Dedifferentiated amniotic fluid mesenchymal stem cell (primary cell): ENCODE results near the gene TBXAS1.
"Not testable (repeated sequence)": the region's sequence is repeated elsewhere in the genome, so short reads cannot be mapped to it uniquely, and the experiment has no call there.

Experiments
- DNase-seq: peaks from one replicate; pipeline ENCODE4 v3.0.0-alpha.2; 2016; ENCODE audit errors: extremely low spot score

The TBXAS1 gene

DNA sequence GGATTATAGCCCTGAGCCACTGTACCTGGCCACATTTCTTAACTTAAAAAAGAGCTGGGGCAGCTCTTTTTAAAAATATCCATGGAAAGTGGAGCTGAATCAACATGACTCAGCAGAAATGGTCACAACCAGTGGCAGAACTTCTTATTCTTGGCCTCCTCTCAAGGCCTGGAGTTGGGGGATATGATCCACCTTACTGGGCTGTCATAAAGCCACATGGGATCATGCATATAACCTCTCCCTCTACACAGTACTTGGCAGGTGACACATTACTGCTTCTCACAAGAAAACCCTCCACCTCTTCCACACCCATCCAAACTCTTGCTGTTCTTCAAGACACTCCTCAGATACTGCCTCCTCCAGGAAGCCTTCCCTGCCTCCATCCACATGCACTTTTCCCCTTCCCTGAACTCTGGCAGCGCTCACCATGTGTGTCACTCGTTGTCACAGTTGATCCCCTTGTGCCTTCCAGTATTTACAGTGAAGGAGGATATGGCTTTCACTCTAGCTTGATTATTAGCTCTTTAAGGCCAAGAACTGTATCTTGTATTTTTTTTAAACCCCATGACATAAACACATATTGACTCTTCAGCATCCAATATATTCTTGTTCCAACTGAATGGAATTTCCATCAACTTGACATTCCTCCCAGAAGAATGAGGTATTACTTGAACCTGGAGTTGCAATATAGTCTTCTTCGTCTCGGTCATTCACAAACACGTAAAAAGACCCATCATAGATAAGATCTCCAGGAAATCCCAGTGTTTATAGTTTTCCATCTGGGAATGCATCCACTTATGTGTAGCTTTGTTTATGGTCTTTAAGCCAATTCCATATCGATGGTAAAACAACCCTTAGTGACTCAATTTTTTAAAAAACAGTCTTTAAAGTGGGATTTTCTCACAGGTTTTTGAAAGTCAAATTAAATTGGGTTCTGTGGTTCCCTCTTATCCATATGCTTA, 85.5 kb downstream of the TBXAS1 start:
- DNase-seq: no peak

DNA sequence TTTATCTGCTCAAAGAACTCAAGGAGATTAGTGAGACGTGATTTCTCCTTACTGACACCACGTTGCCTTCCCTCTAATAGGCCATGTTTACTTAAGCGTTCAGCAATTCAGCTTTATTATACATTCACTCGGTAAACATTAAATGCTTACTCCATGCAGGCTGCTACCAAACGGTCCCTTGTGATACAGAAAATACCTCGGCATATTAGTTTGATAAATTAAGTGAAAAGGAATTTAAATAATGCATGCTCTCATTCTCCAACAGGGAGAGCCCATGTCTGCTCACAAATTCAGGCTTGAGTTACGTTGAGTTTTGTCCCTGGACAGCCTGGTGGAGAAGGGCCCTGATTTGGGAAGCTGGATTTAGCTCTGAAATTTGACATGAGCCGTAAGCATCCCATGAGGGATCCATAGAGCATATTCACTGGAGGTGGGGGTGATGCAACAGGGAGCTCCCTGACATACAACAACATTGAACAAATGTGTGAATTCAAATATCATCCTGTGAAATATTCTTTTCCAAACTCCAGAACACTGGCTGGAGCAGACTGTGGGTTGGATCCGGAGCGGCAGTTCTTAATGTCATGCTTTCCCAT, 86.3 kb downstream of the TBXAS1 start:
- peak; percentile 31 for DNase-seq

DNA sequence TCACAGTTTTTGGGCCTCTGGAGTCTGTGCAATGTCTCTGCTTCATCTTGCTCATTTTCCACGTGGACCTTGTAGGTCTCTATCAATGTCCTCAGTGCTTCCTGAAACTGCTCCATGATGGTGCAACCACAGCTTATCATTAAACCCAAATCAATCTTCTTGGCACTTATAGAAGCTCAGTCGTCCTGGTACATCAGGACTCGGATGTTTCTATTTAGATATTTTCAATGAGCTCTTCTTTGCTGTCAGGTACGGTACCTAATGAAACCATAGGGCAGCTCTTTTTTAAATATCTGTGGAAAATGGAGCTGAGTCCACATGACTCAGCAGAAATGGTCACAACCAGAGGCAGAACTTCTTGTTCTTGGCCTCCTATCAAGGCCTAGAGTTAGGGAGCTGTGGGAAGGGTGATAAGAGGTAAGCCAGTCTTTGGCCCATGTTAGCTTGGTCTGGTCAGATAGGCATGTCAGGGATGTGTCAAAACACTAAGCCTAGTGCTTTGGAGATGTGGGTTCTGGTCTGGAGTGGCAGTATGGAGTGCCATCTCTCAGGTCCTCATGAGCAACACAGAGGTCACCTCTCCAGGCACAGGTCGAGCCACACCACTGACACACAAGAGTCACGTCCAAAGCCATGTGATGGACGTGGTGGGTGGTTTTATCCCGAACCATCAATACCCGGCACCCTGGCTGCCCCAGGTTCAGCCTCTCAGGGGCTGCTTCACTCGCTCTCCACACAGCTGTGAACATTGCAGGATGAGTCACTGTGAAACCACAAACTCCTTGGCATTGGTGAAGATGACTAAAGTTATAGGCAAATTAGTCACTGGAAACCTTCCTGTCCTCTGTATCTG, 87.0 kb downstream of the TBXAS1 start:
- DNase-seq: peak; percentile 97

DNA sequence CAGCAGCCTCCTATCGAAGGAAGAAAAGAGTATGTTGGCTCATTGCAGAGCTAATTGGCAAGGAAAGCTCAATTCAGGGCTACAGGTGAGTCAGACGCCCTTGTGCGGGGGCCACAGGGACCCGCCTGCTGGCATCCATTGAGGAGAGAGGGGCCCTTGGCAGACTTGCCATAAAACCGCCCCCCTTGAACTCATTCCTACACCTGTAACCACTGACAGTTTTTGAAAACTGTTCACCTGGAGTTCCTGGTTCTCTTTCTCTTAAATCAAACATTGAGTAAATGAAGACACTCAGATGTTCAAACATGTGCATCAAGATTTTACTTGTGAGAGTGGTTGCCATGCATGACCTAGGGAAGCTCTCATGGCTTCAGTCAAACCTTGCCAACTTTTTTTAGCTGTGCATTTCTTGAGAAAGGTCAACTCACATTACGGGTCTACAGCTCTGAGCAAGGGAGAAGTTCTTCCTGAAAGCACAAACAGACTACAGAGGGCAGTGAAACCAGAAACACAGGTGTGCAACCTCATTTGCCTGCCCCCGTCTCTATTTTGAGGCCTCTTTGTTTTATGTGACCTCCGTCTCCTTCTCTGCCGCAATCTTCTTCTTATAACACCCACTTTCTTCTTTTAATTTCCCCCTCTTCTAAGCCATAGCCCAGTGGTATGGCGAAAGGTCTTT, 87.8 kb downstream of the TBXAS1 start:
- no peak for DNase-seq

DNA sequence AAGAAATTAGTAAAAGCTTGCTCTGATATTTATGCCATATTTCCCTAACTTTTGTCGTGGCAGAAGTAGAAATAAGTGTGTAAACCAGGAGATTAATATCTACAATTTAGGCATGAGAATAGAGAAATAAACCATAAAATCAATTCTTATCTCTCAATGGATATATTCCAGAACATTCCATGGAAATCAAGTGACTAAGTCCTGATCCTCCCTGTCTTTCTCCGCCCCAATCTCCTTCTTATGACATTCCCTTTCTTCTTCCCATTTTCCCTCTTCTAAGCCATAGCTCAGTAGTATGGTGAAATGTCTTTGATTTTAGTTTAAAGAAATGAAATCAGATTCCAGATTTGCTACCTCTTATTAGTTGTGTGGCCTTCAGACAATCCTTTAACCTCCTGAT, 88.8 kb downstream of the TBXAS1 start:
- DNase-seq: no peak

DNA sequence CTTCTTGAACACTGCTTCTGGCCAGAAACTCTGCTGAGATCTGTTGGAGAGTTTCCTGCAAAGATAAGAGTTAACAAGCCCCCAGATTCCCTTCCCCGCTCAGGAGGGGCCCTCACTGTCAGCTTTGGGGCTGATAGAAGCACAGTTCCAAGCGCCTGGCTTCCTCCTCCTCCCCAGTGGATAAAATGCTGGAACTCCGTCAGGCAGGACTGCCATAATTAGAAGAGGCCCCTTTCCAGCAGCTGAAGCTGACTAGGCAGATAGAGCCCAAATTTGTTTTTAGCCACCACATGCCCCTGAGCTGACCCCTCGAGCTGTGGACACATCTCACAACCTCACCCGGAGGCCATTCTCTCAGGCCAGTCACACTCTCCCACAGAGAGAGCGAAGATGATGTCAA, 89.4 kb downstream of the TBXAS1 start:
- DNase-seq: no peak

DNA sequence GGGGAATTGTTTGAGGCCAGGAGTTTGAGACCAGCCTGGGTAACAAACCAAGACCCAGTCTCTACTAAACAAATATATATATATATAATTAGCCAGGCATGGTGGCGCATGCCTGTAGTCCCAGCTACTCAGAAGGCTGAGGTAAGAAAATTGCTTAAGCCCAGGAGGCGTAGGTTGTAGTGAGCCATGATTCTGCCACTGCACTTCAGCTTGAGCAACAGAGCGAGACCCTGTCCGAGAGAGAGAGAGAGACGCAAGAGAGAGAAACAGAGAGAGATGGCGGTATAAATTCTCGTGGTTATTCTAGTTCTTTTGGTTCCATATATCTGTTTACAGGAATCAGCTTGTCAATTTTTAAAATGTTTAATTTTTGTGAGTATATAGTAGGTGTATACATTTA, 94.0 kb downstream of the TBXAS1 start:
- no peak for DNase-seq

DNA sequence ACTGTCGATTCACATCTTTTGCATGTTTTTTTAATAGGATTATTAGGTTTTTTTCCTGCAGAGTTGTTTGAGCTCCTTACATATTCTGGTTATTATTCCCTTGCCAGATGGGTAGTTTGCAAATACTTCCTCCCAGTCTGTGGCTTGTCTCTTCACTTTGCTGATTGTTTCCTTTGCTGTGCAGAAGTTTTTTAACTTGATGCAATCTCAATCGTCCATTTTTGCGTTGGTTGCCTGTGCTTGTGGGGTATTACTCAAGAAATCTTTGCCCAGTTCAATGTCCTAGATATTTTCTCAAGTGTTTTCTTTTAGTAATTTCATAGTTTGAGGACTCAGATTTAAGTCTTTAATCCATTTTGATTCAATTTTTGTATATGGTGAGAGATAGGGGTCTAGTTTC, 95.4 kb downstream of the TBXAS1 start:
- DNase-seq: no peak

DNA sequence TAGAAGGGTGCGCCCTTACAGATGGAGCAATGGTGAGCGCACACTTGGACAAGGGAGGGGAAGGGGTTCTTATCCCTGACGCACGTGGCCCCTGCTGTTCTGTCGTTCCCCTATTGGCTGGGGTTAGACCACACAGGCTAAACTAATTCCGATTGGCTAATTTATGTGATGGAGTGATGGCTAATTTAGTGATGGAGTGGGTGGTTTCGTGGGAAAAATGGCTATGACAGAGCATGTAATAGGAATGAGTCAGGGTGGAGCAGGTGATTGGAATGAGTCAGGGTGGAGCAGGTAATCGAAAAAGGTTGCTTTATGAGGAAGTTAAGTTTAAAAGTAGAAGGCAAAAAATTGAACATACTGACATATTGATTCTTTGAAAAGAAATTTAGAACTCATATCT, 100.2 kb downstream of the TBXAS1 start:
- DNase-seq: not testable (repeated sequence)

DNA sequence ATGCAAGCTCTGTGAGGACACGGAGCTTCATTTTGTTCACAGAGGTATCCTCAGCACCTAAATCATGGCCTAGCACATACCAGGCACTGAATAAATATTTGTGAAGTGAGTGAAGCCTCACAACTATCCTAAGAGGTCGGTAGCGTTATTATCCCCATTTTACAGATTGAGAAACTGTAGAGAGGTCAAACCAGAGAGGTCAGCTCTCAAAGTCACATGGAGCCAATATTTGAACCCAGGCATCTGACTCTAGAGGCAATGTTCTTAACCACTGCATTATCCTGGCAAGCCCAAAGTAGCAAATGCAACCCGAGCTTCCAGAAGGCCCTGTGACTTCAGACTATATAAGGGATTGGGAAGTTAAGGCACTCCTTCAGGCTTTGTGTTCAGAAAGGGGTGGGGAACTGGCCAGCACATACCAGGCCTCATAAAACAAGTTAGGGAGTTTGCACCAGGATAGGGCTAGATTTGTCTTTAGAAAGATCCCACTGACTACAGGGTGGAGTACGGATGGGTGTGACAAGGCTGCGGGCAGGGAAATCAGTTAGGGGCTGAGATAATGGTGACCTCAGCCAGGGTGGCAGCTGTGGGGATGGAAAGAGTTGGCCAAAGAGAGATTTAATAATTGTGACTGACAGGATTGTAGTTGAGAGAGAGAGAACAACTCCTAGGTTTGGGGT, 101.4 kb downstream of the TBXAS1 start:
- DNase-seq: no peak

DNA sequence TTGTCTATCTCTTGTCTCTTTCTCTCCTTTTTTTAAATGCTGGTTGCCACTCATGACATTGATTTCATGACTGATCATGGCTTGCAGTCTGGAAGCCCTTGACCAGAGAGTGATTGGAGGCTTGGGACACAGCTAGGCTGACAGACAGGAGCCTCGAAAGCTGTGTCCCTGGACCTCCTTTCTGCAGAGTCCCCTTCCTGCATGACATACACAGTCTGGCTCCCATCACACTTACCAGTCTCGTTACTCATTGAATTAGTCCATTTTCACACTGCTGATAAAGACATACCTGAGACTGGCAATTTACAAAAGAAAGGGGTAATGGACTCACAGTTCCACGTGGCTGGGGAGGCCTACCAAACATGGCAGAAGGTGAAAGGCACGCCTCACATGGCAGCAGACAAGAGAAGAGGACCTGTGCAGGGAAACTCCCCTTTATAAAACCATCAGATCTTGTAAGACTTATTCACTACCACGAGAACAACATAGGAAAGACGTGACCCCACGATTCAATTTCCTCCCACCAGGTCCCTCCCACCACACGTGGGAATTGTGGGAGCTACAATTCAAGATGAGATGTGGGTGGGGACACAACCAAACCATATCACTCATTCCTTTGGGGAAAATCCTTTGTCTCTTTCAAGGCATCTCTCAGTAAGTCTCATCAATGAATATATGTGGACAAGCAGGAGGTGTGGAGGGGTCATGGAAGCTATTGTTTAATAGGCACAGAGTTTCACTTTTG, 102.3 kb downstream of the TBXAS1 start:
- DNase-seq: no peak

DNA sequence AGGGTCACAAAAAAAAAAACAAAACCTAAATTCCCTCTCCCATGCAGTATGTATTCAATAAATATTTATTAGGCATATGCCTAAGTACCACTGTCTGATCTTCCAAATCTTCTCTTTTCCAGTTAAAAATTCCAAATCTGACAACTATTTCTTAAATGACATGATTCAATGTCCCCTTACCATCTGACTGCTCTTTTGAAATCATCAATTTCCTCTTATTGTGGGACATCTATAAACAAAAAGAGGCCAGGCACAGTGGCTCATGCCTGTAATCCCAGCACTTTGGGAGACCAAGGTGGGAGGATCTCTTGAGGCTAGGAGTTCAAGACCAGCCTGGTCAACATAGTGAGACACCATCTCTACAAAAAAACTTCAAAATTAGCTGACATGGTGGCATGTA, 103.5 kb downstream of the TBXAS1 start:
- DNase-seq: no peak

DNA sequence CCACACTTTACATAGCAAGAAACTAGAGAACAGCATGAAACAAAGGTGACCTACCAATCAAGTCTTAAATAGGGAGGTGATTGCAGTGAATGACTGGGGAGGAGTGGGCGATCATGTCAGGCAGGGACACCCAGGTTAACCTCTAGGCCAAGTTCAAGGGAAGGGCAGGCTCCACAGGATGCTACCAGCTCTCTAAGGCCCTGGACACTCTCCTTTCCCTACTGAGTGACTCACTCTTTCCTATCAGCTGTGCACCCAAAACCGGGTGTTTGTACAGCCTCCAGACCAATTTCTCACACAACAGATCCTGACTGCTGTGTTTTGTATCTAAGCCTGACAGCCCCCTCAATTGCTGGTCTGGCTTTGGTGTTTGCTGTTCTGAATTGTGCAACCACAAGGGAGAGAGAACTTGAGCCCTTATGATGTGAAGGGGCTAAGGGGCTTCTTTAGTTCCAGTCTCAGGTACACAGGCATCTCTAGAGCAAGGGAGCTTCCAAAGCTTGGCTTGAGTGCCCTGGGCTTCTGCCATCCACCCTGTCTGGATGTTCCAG, 107.8 kb downstream of the TBXAS1 start:
- DNase-seq: peak; percentile 40

DNA sequence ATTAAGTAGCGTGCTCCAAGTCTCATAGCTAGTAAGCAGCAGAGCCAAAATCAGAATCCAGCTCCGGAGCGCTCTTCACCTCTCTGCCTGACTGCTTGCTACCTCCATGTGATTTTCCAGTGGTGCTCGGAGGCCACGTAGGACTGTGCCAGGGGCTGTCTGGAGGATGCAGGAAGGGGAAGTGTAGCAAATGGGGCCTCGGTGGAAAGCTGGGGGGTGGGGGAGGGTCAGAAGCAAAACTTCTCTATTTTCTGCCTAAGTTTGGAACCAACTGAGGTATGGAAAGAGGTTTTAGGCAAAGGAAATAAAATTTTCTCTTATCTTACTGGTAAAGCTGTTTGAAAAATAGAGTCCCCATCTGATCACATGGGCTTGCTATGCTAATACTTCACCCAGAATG, 108.7 kb downstream of the TBXAS1 start:
- no peak for DNase-seq

DNA sequence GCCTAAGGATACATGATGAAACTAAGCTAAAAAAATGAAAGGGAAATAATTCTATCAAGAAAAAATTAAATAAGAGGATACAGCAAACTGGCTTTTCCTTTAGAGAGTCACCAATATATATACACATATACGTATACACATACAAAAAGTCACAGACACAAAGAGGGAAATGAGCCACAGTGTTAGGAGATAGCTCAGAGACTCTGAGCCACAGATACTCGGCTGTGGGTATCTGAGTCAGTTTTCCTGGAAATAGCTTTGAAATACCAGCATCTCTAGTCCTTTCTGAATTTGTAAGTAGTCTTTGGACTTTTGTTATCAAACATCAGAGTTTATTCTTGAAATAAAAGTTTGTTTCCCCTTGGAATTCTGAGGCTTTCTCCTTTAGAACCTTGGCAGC, 111.8 kb downstream of the TBXAS1 start:
- DNase-seq: no peak

DNA sequence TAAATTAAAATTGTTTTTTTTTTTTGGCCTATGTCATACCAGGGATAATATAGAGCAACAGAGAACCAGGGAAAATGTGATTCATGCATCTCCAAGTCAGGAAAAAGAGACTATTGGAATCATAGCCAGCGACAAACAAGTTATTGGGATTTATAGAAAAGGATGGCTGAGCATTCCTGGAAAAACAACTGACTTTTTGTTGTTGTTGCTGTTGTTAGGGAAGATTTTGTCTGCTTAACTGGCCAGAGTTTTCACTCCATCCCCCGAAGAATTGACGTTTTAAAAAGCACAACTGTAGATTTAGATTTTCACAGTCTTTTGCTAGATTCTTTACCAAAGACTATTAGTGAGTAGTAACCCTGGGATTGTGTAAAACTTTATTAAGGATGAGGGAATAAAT, 112.4 kb downstream of the TBXAS1 start:
- DNase-seq: no peak

DNA sequence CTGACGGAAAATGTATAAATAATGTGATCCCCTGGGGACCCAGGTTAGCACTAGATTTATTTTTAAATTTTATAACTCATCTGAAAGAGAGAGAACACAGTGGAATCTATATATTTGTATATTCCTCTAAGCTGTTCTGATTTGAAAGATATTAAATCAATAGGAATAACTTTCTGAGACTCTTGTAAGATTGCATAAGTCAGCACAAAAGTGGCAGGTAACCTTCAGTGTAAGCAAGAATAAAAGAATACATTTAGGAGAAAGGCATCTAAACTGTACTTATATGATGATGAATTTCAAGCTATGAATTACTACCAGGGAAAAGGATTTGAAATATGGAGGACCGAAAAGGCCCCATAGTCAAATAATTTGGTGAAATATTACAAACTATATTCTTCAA, 112.8 kb downstream of the TBXAS1 start:
- no peak for DNase-seq

DNA sequence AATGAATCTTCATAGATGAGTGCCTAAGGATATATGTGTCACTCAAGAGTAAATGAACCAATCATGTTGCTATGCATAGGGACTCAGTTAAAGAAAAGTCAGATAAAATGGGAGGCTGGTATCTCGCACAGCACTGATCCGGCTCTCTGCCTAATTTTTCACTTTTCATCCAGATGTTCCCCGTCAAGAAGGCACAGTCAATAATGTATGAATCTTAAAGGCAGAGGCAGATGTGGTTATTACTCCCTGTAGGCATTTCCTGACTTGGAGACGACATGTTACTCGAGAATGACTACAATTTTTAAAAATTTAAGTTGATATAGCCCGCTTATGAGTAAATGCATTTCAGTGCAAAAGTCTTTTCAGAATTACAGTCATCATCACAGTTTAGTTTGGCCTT, 113.6 kb downstream of the TBXAS1 start:
- no peak for DNase-seq

DNA sequence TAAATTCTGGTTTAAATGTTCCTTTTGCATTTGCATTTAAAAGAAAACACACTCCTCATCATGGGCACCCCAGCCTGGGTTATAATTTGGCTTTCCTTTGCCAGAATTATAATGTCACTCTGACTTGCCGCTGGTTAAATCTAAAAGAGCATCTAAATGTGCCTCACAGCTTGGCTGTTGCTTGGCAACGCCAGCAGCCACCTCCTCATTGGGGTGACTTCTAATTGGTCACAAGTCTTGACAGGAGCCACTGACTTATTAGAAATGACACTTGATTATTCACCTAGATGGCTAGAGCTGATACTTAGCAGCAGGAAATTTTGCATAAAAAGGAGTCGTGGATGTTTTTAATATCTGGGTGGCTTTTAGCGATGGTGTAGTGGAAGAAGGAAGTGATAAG, 114.3 kb downstream of the TBXAS1 start:
- no peak for DNase-seq

DNA sequence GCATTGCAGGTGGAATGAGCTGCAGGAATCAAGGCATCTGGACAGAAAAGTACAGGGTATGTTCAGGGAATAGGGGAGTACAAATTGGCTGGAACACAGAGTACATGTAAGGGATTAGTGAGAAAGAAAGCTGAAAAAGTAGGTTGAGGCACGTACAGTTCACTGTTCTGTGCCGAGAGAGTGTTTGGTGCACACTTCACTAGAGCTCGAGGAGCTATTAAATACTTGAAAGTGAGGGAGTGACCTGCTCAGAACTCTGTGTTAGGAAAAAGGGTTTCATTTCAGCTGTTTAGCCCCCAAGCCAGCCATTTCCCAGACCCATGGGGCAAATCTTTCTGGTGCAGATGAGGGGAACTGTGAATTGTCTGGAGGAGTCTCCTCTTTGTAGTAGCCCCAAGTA, 115.2 kb downstream of the TBXAS1 start:
- DNase-seq: no peak
